ENCODE results near the gene CFHR3.

DNA sequence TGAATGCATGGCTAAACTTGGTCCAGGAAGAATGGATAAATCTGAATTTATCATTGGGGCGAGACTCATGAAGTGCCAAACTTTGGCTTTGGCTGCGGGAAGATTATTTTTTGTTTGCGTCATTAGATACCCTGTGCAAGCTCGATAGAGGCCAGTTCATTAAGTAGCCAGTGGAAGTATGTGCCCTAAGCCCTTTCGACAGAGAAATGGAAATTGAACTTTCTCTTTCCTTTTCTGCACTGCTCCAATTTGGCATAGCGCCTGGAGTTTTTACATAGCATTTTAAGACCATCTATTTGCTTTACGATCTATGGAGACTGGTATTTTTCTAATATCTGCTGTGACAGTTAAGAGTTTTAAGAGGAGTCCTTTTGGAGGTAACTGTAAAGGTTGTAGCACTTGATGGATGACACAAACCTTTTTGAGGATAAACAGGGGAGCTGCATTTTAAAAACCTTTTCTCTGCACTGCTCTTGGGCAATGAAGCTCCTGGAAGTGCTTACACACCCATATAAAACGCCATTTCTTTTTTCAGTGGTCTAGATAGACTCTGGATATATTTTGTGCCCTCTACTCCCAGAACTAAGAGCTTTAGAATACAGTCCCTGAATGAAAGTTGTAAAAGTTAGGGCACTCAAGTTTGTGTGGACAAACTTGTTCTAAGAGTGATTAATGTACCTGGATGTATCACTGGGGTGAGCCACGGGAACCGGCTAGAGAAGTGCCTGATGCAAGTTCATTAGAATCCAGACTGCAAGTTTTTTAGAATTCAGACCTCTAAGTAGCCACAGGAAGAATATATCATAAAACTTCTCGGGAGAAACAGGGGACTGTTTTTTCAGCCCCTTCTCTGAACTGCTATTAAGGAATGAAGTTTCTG, 41.3 kb upstream of the CFHR3 start:
- TF ChIP-seq, protein P1, sequence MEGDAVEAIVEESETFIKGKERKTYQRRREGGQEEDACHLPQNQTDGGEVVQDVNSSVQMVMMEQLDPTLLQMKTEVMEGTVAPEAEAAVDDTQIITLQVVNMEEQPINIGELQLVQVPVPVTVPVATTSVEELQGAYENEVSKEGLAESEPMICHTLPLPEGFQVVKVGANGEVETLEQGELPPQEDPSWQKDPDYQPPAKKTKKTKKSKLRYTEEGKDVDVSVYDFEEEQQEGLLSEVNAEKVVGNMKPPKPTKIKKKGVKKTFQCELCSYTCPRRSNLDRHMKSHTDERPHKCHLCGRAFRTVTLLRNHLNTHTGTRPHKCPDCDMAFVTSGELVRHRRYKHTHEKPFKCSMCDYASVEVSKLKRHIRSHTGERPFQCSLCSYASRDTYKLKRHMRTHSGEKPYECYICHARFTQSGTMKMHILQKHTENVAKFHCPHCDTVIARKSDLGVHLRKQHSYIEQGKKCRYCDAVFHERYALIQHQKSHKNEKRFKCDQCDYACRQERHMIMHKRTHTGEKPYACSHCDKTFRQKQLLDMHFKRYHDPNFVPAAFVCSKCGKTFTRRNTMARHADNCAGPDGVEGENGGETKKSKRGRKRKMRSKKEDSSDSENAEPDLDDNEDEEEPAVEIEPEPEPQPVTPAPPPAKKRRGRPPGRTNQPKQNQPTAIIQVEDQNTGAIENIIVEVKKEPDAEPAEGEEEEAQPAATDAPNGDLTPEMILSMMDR (conservative IDR thresholded peaks at IDR 0.05): no peak
- TF ChIP-seq EZH2 (IDR thresholded peaks at IDR 0.05; ENCODE audit: low read depth): no peak
